ENCODE data around the gene DENND2C.

DNA sequence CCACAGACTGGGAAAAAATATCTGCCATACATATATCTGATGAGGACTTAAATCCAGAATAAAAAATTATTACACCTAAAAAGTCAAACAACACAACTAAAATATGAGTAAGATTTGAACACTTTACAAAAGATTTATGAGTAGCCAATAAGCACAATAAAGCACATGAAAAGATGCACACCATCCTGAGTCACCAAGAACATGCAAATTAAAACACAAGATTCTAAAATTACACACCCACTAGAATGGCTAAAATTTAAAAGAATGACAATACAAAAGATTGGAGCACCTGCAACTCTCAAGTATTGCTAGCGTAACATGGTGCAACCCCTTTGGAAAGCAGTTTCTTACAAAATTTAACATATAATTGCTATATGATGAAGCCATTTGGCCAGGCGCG, 30.9 kb downstream of the DENND2C start:
- TF ChIP-seq, protein P1, sequence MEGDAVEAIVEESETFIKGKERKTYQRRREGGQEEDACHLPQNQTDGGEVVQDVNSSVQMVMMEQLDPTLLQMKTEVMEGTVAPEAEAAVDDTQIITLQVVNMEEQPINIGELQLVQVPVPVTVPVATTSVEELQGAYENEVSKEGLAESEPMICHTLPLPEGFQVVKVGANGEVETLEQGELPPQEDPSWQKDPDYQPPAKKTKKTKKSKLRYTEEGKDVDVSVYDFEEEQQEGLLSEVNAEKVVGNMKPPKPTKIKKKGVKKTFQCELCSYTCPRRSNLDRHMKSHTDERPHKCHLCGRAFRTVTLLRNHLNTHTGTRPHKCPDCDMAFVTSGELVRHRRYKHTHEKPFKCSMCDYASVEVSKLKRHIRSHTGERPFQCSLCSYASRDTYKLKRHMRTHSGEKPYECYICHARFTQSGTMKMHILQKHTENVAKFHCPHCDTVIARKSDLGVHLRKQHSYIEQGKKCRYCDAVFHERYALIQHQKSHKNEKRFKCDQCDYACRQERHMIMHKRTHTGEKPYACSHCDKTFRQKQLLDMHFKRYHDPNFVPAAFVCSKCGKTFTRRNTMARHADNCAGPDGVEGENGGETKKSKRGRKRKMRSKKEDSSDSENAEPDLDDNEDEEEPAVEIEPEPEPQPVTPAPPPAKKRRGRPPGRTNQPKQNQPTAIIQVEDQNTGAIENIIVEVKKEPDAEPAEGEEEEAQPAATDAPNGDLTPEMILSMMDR (IDR thresholded peaks at IDR 0.05), result no peak
- no peak for TF ChIP-seq POLR2A (IDR thresholded peaks at IDR 0.05)

All from ovary (tissue), 3 donors.